ENCODE data around the gene SIGLEC10. TPM values are rescaled to one million over a fixed set of nuclear protein-coding genes. Genes with fewer than 3 reads are reported as not detected.
"Not testable (repeated sequence)": the region's sequence is repeated elsewhere in the genome, so short reads cannot be mapped to it uniquely, and the experiment has no call there.

The SIGLEC10 gene
- total RNA-seq, 1 donor, result 6.7 TPM

DNA sequence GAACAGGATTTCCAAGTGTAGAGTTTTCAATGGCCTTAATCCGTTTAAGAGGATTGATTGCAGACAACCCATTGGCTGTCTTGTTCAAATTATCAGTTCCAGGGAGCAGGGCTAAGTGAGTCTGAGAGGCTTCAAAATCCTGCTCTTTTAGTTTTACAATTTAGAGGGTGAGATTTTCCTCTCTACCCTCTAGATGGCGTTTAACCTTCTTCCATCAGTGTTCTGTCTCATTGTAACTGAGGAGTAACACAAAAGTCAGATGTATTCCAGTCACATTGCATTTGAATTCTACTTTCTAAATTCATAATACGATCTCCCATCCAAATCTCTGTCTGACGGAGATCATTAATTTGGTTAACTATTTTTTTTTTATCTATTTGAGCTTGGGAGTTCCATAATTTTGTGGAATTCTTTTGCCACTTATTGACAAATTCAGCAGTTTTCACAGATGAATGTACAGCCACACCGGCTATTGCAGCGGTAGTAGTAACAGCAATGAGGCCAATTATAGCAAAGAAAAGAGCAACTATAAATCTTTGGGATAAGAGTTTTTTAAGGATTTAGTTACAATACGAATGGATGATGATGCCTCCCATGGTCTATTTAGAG lies 19.2 kb downstream of the SIGLEC10 start:
- DNase-seq (ENCODE audit: low read depth in 2 of 3, low spot score in 2 of 3), result peak in 1 of 3 donors; percentile 63

- not testable (repeated sequence) for DNase-seq (ENCODE audit: low read depth in 2 of 3, low spot score in 2 of 3)
Observed at GRCh38 chr19:51397453-51397852, 20.0 kb downstream of the SIGLEC10 start.

DNA sequence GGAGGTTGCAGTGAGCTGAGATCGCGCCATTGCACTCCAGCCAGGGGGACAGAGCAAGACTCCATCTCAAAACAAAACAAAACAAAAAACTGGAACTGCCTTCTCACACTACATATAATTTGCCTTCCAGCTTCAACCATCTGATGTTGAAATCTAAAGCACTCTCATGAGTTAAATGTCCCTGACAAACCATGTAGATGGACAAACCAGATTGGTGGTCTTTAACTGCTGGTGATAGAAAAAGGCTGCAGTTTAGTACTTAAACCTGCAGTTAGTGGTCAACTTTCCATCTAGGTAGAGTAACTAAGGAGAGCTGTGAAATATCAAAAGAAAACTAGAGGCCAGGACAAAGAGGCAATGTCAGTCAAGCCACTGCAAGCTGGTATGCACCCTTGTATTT lies 21.3 kb downstream of the SIGLEC10 start:
- no peak for DNase-seq (ENCODE audit: low read depth in 2 of 3, low spot score in 2 of 3)

- peak; percentile 58 to 99 (median 97) for DNase-seq (ENCODE audit: low read depth in 2 of 3, low spot score in 2 of 3)
Observed at GRCh38 chr19:51394050-51394836, 23.2 kb downstream of the SIGLEC10 start.

DNA sequence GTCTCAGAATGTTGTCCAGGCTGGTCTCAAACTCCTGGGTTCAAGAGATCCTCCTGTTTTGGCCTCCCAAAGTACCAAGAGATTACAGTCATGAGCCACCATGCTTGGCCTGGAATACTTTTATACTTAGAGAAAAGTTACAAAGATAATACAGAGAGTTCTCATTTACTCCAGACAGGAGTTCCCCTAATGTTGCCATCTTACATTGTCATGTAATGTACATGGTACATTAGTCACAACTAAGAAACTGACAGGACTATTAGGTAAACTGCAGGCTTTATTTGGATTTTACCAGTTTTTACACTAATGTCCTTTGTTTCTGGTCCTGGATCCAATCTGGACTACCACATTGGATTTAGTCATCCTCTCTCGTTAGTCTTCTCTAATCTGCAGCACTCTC lies 24.7 kb downstream of the SIGLEC10 start:
- DNase-seq (ENCODE audit: low read depth in 2 of 3, low spot score in 2 of 3), result no peak

GRCh38 chr19:51391073-51391611 lies 26.3 kb downstream of the SIGLEC10 start:
- no peak for DNase-seq (ENCODE audit: low read depth in 2 of 3, low spot score in 2 of 3)

DNA sequence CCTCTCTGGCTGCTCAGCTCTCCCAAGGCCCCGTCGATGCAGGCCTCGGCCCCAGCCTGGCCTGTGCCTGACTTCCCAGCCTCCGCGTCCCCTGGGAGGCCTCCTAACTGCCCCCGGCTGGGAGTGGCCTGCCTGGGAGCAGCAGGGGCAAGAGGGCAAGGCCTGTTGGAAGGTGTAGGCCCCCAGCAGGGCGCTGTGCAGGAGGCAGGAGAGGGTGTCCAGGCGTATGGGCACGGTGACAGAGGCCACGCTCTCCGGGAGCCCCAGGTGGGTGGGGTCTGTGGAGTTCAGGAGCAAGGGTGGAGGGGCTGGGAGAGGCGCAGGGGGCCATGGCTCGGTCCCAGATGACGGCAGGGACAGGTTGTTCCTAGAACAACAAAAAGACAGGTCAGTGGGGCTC lies 28.3 kb downstream of the SIGLEC10 start:
- DNase-seq (ENCODE audit: low read depth in 2 of 3, low spot score in 2 of 3), result no peak

- no peak for DNase-seq (ENCODE audit: low read depth in 2 of 3, low spot score in 2 of 3)
Observed at GRCh38 chr19:51387924-51388389, 29.5 kb downstream of the SIGLEC10 start, which contains the start of gene LIM2. TSS of gene LIM2 (minus strand) at chr19:51387974. CDS start at chr19:51387443, 531 bp downstream.

- DNase-seq (ENCODE audit: low read depth in 2 of 3, low spot score in 2 of 3), result no peak
Observed at GRCh38 chr19:51386882-51387520, 30.4 kb downstream of the SIGLEC10 start.

DNA sequence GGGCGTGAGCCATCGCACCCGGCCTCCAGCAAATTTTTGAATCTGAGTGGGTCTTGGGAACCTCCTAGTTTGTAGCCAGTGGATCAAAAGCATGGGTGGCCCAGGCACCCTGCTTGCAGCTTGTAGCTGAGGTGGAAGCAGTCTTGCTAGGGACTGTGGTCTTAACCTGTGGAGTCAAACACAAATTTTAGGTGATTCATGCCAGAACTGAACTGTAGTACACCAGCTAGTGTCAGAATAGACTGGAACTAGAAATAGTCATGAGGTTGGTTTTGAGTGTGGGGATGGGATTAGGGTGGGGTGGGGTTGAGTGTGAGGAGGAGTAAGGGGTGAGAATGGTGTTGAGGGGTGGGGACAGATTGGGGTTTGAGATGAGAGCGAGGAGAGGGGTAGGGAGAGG lies 35.4 kb downstream of the SIGLEC10 start:
- no peak for DNase-seq (ENCODE audit: low read depth in 2 of 3, low spot score in 2 of 3)

- DNase-seq (ENCODE audit: low read depth in 2 of 3, low spot score in 2 of 3), result no peak
Observed at GRCh38 chr19:51380379-51380778, 37.1 kb downstream of the SIGLEC10 start.

GRCh38 chr19:51377422-51377821 lies 40.0 kb downstream of the SIGLEC10 start:
- DNase-seq (ENCODE audit: low read depth in 2 of 3, low spot score in 2 of 3), result no peak

- DNase-seq (ENCODE audit: low read depth in 2 of 3, low spot score in 2 of 3), result peak in 1 of 3 donors; percentile 35
Observed at GRCh38 chr19:51375504-51376221, 41.8 kb downstream of the SIGLEC10 start.

- DNase-seq (ENCODE audit: low read depth in 2 of 3, low spot score in 2 of 3), result peak in 2 of 3 donors; percentile 85 to 93
Observed at GRCh38 chr19:51372649-51373504, 44.6 kb downstream of the SIGLEC10 start, which contains the start of gene NKG7. TSS of gene NKG7 (minus strand) at chr19:51372654. CDS start at chr19:51372535, 119 bp downstream.

DNA sequence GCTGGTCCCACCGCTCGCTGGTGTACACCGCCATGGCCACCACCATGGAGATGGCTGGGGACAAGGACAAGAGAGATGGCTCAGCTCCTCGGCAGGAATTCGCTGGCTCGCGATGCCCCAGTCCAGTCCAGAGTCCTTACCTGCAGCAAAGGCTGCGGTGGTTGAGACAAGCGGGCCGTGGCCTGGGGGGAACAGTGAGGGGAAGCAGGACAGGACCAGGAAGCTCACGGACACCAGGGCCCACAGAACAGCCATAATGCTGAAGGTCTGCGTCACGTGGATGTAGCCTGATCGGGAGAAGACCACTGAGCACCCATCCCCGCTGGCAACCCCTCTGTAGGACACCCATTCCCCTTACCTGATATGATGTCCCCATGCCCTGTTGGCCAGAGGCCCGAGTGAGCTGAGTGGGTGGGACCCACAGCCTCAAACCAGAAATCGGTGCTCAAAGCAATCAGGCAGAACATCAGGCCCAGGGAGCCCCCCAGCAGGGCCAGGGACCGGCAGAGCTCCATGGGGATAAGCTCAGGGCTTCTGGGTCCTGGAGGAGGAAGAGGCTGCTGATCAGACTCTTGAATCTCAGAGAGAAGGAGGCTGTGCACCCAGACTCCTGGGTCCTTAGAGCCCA lies 45.3 kb downstream of the SIGLEC10 start:
- DNase-seq (ENCODE audit: low read depth in 2 of 3, low spot score in 2 of 3), result no peak

- DNase-seq (ENCODE audit: low read depth in 2 of 3, low spot score in 2 of 3), result no peak
Observed at GRCh38 chr19:51371186-51371690, 46.2 kb downstream of the SIGLEC10 start.

DNA sequence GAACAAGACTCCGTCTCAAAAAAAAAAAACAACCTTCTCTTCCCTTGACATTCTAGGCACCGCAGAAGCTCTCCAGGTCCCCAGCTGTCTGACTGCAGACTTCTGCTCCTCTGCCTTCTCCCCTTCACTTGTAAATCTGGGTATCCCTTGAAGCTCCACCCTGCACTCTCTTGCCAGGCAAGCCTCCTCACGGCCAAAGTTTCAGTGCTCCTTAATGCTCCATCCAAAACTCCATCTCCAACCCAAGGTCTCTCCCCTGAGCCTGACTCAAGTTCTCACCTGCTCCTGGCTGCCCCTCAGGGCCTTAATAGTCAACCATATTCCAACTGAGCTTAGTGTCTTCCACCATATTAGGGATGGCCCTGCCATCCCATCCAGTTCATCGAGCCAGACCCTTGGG lies 47.2 kb downstream of the SIGLEC10 start:
- no peak for DNase-seq (ENCODE audit: low read depth in 2 of 3, low spot score in 2 of 3)

DNA sequence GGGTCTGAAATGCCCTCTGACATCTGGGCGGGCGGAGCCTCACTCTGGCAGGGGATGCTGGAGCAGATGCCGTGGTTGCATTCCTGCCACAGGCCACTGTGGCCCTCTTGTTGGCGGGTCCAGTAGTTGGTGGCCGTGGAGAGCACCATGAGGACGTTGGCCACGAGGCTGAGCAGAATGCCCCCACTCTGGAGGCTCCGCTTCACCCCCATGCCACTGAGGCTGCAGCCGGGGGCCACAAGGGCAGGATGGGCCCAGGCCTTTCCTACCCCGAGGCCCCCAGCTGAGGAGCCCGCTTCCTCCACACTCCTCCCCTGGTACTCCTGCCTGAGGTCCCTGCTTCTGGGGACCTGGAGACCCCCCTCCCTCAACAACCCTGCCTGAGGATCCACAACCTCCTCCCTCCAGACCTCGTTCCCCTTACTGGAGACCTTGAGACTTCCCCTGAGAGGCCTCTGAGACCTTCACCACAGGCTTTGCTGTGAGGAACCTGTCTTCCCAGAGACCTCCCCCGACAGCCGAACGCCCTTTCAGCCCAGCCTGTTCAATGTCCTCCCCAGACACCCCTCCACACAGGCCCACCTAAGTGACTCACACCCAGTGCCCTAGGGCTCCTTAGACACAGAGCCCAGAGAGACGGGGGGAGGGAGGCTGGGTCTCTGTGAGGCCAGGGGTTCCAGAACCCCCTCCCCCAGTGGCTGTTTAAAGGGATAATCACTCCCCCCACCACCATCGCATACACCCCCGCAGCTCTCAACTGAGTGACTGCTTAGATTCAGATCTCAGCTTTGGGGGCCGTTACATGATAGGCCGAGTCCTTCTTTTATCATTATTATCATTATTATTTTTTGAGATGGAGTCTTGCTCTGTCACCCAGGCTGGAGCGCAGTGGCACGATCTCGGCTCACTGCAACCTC lies 48.8 kb downstream of the SIGLEC10 start, which contains the start of gene CLDND2:
CLDND2 (minus strand) TSS at position 638 of the 917 bp plus-strand sequence; CDS start at position 212, 426 bp downstream.
- DNase-seq (ENCODE audit: low read depth in 2 of 3, low spot score in 2 of 3), result peak in 2 of 3 donors; percentile 55 to 59
